Measurements from ENCODE around the gene COPG2.
"Not testable (repeated sequence)": the region's sequence is repeated elsewhere in the genome, so short reads cannot be mapped to it uniquely, and the experiment has no call there.

COPG2 gene

GRCh38 chr7:130593033-130593432 lies 75.5 kb downstream of the COPG2 start:
- TF ChIP-seq CTCF (IDR thresholded peaks at IDR 0.05; ENCODE audit: low read depth, low read length, missing control alignments), result no peak
- H3K4me3 ChIP-seq (replicated peaks; ENCODE audit: low read depth, low read length), result no peak overlapping the region
- DNase-seq (ENCODE audit: extremely low read depth, low read depth), result no peak

- H3K4me3 ChIP-seq (replicated peaks; ENCODE audit: low read depth, low read length); DNase-seq (ENCODE audit: extremely low read depth, low read depth): not testable (repeated sequence)
These were observed 77.1 kb downstream of the COPG2 start for GRCh38 chr7:130591464-130591863.

- not testable (repeated sequence) for H3K4me3 ChIP-seq (replicated peaks; ENCODE audit: low read depth, low read length); DNase-seq (ENCODE audit: extremely low read depth, low read depth)
These were observed 82.6 kb downstream of the COPG2 start for GRCh38 chr7:130585932-130586331.

GRCh38 chr7:130575110-130575509 lies 93.4 kb downstream of the COPG2 start:
- not testable (repeated sequence) for DNase-seq (ENCODE audit: extremely low read depth, low read depth); H3K4me3 ChIP-seq (replicated peaks; ENCODE audit: low read depth, low read length)

- H3K4me3 ChIP-seq (replicated peaks; ENCODE audit: low read depth, low read length), result not testable (repeated sequence)
These were observed 98.4 kb downstream of the COPG2 start for GRCh38 chr7:130570144-130570543.

GRCh38 chr7:130566898-130567280 lies 101.7 kb downstream of the COPG2 start:
- no peak for DNase-seq (ENCODE audit: extremely low read depth, low read depth)
- TF ChIP-seq CTCF (IDR thresholded peaks at IDR 0.05; ENCODE audit: low read depth, low read length, missing control alignments), result no peak
- no peak overlapping the region for H3K4me3 ChIP-seq (replicated peaks; ENCODE audit: low read depth, low read length)

More at GRCh38 chr7:130570144-130570543, 98.4 kb downstream of the COPG2 start:
- not testable (repeated sequence) for DNase-seq (ENCODE audit: extremely low read depth, low read depth)

GRCh38 chr7:130566168-130566897 lies 102.2 kb downstream of the COPG2 start:
- TF ChIP-seq CTCF (IDR thresholded peaks at IDR 0.05; ENCODE audit: low read depth, low read length, missing control alignments), result no peak
- DNase-seq (ENCODE audit: extremely low read depth, low read depth), result no peak
- no peak overlapping the region for H3K4me3 ChIP-seq (replicated peaks; ENCODE audit: low read depth, low read length)

- DNase-seq (ENCODE audit: extremely low read depth, low read depth), result peak; percentile 25
- peak; percentile 25 for TF ChIP-seq CTCF (IDR thresholded peaks at IDR 0.05; ENCODE audit: low read depth, low read length, missing control alignments)
- H3K4me3 ChIP-seq (replicated peaks; ENCODE audit: low read depth, low read length), result no peak overlapping the region
These were observed 107.6 kb downstream of the COPG2 start for GRCh38 chr7:130560972-130561371.

- TF ChIP-seq CTCF (IDR thresholded peaks at IDR 0.05; ENCODE audit: low read depth, low read length, missing control alignments), result no peak
- no peak for DNase-seq (ENCODE audit: extremely low read depth, low read depth)
- no peak overlapping the region for H3K4me3 ChIP-seq (replicated peaks; ENCODE audit: low read depth, low read length)
These were observed 109.4 kb downstream of the COPG2 start for GRCh38 chr7:130559184-130559583.
